ENCODE measurements around the gene HNRNPDL.
"Not testable (repeated sequence)": the region's sequence is repeated elsewhere in the genome, so short reads cannot be mapped to it uniquely, and the experiment has no call there.

HNRNPDL gene

GRCh38 chr4:82425478-82425877 is 4.8 kb downstream of the HNRNPDL start:
- H3K36me3 ChIP-seq (ENCODE audit: insufficient read depth, insufficient read length, low read length): peaks cover 58% of the 10 kb centered on the region
- DNase-seq (ENCODE audit: low read depth, low spot score): no peak

GRCh38 chr4:82423245-82424054 is 6.8 kb downstream of the HNRNPDL start:
- Histone ChIP-seq H3K4me1 (ENCODE audit: insufficient read depth, insufficient read length) (no peaks in the 10 kb centered on the region), H3K9me3 (ENCODE audit: insufficient read depth, low read length) (no peaks in the 10 kb centered on the region), H3K9ac (ENCODE audit: insufficient read length, low read depth) (no peak overlapping the region), H3K27me3 (ENCODE audit: insufficient read depth, insufficient read length) (no peaks in the 10 kb centered on the region), H3K4me3 (ENCODE audit: insufficient read length, low read depth) (no peak overlapping the region), H3K36me3 (ENCODE audit: insufficient read depth, insufficient read length, low read length) (peaks cover 55% of the 10 kb centered on the region)
- no peak for TF ChIP-seq YY1 (IDR thresholded peaks at IDR 0.05; ENCODE audit: insufficient read depth, insufficient read length)
- TF ChIP-seq SUZ12 (IDR thresholded peaks at IDR 0.05; ENCODE audit: extremely low read depth, insufficient read depth, insufficient read length): no peak
- TF ChIP-seq ZNF274 (IDR thresholded peaks at IDR 0.05; ENCODE audit: low read depth, low read length): no peak
- no peak for DNase-seq (ENCODE audit: low read depth, low spot score)

More at GRCh38 chr4:82425478-82425877, 4.8 kb downstream of the HNRNPDL start:
- H3K9me3 ChIP-seq (ENCODE audit: insufficient read depth, low read length): no peaks in the 10 kb centered on the region
- H3K4me3 ChIP-seq (ENCODE audit: insufficient read length, low read depth): no peak overlapping the region
- TF ChIP-seq ZNF274 (IDR thresholded peaks at IDR 0.05; ENCODE audit: low read depth, low read length) (no peak), SUZ12 (IDR thresholded peaks at IDR 0.05; ENCODE audit: extremely low read depth, insufficient read depth, insufficient read length) (no peak), YY1 (IDR thresholded peaks at IDR 0.05; ENCODE audit: insufficient read depth, insufficient read length) (no peak)
- no peak overlapping the region for H3K9ac ChIP-seq (ENCODE audit: insufficient read length, low read depth)
- H3K4me1 ChIP-seq (ENCODE audit: insufficient read depth, insufficient read length): no peaks in the 10 kb centered on the region
- H3K27me3 ChIP-seq (ENCODE audit: insufficient read depth, insufficient read length): no peaks in the 10 kb centered on the region

- Histone ChIP-seq H3K9ac (ENCODE audit: insufficient read length, low read depth) (no peak overlapping the region), H3K27me3 (ENCODE audit: insufficient read depth, insufficient read length) (no peaks in the 10 kb centered on the region), H3K4me1 (ENCODE audit: insufficient read depth, insufficient read length) (no peaks in the 10 kb centered on the region), H3K36me3 (ENCODE audit: insufficient read depth, insufficient read length, low read length) (peaks cover 46% of the 10 kb centered on the region), H3K4me3 (ENCODE audit: insufficient read length, low read depth) (no peak overlapping the region), H3K9me3 (ENCODE audit: insufficient read depth, low read length) (no peaks in the 10 kb centered on the region)
- no peak for DNase-seq (ENCODE audit: low read depth, low spot score)
- TF ChIP-seq YY1 (IDR thresholded peaks at IDR 0.05; ENCODE audit: insufficient read depth, insufficient read length) (no peak), ZNF274 (IDR thresholded peaks at IDR 0.05; ENCODE audit: low read depth, low read length) (no peak), SUZ12 (IDR thresholded peaks at IDR 0.05; ENCODE audit: extremely low read depth, insufficient read depth, insufficient read length) (no peak)
These were observed 7.6 kb downstream of the HNRNPDL start for GRCh38 chr4:82422616-82423015.

- no peak for DNase-seq (ENCODE audit: low read depth, low spot score)
- no peak overlapping the region for H3K4me3 ChIP-seq (ENCODE audit: insufficient read length, low read depth)
- no peaks in the 10 kb centered on the region for H3K4me1 ChIP-seq (ENCODE audit: insufficient read depth, insufficient read length)
- H3K9ac ChIP-seq (ENCODE audit: insufficient read length, low read depth): no peak overlapping the region
- TF ChIP-seq ZNF274 (IDR thresholded peaks at IDR 0.05; ENCODE audit: low read depth, low read length) (no peak), YY1 (IDR thresholded peaks at IDR 0.05; ENCODE audit: insufficient read depth, insufficient read length) (no peak), SUZ12 (IDR thresholded peaks at IDR 0.05; ENCODE audit: extremely low read depth, insufficient read depth, insufficient read length) (no peak)
- H3K9me3 ChIP-seq (ENCODE audit: insufficient read depth, low read length): no peaks in the 10 kb centered on the region
- peaks cover 40% of the 10 kb centered on the region for H3K36me3 ChIP-seq (ENCODE audit: insufficient read depth, insufficient read length, low read length)
- H3K27me3 ChIP-seq (ENCODE audit: insufficient read depth, insufficient read length): no peaks in the 10 kb centered on the region
These were observed 8.3 kb downstream of the HNRNPDL start for GRCh38 chr4:82421796-82422560.

GRCh38 chr4:82419451-82419850 is 10.8 kb downstream of the HNRNPDL start:
- TF ChIP-seq YY1 (IDR thresholded peaks at IDR 0.05; ENCODE audit: insufficient read depth, insufficient read length) (no peak), SUZ12 (IDR thresholded peaks at IDR 0.05; ENCODE audit: extremely low read depth, insufficient read depth, insufficient read length) (no peak), ZNF274 (IDR thresholded peaks at IDR 0.05; ENCODE audit: low read depth, low read length) (no peak)
- no peaks in the 10 kb centered on the region for H3K27me3 ChIP-seq (ENCODE audit: insufficient read depth, insufficient read length)
- peaks cover 17% of the 10 kb centered on the region for H3K36me3 ChIP-seq (ENCODE audit: insufficient read depth, insufficient read length, low read length)
- H3K9ac ChIP-seq (ENCODE audit: insufficient read length, low read depth): no peak overlapping the region
- H3K9me3 ChIP-seq (ENCODE audit: insufficient read depth, low read length): no peaks in the 10 kb centered on the region; the same call in 1 of the 2 replicates
- no peak overlapping the region for H3K4me3 ChIP-seq (ENCODE audit: insufficient read length, low read depth)
- DNase-seq (ENCODE audit: low read depth, low spot score): no peak
- H3K4me1 ChIP-seq (ENCODE audit: insufficient read depth, insufficient read length): no peaks in the 10 kb centered on the region

GRCh38 chr4:82415922-82416365 is 14.3 kb downstream of the HNRNPDL start:
- Histone ChIP-seq H3K4me3 (ENCODE audit: insufficient read length, low read depth) (no peak overlapping the region), H3K9me3 (ENCODE audit: insufficient read depth, low read length) (no peaks in the 10 kb centered on the region; the same call in 1 of the 2 replicates), H3K36me3 (ENCODE audit: insufficient read depth, insufficient read length, low read length) (no peaks in the 10 kb centered on the region), H3K4me1 (ENCODE audit: insufficient read depth, insufficient read length) (no peaks in the 10 kb centered on the region), H3K27me3 (ENCODE audit: insufficient read depth, insufficient read length) (no peaks in the 10 kb centered on the region), H3K9ac (ENCODE audit: insufficient read length, low read depth) (no peak overlapping the region)
- no peak for DNase-seq (ENCODE audit: low read depth, low spot score)
- TF ChIP-seq YY1 (IDR thresholded peaks at IDR 0.05; ENCODE audit: insufficient read depth, insufficient read length) (no peak), SUZ12 (IDR thresholded peaks at IDR 0.05; ENCODE audit: extremely low read depth, insufficient read depth, insufficient read length) (no peak), ZNF274 (IDR thresholded peaks at IDR 0.05; ENCODE audit: low read depth, low read length) (no peak)

- not testable (repeated sequence) for H3K9me3 ChIP-seq (ENCODE audit: insufficient read depth, low read length); H3K36me3 ChIP-seq (ENCODE audit: insufficient read depth, insufficient read length, low read length); H3K4me3 ChIP-seq (ENCODE audit: insufficient read length, low read depth); H3K9ac ChIP-seq (ENCODE audit: insufficient read length, low read depth); DNase-seq (ENCODE audit: low read depth, low spot score); H3K27me3 ChIP-seq (ENCODE audit: insufficient read depth, insufficient read length); H3K4me1 ChIP-seq (ENCODE audit: insufficient read depth, insufficient read length)
These were observed 15.2 kb downstream of the HNRNPDL start for GRCh38 chr4:82415061-82415460.
